ENCODE measurements around the gene NCOA3. TPM values are rescaled to one million over a fixed set of nuclear protein-coding genes. Genes with fewer than 3 reads are reported as not detected.
"Not testable (repeated sequence)": the region's sequence is repeated elsewhere in the genome, so short reads cannot be mapped to it uniquely, and the experiment has no call there.

The NCOA3 gene
- total and polyA plus RNA-seq, 2 experiments from 2014 or later, result 6.7 to 16.2 TPM

- no peak for TF ChIP-seq CTCF (IDR thresholded peaks at IDR 0.05; ENCODE audit: low read depth, low read length)
- H3K4me3 ChIP-seq, result no peak overlapping the region
- peak in 1 of 2 donors; percentile 29 for DNase-seq (ENCODE audit: low read depth in 1 of 2, low spot score in 1 of 2)
- H3K27me3 ChIP-seq, result no peaks in the 10 kb centered on the region
- no peak overlapping the region for H3K27ac ChIP-seq
- no peaks in the 10 kb centered on the region for H3K9me3 ChIP-seq (ENCODE audit: low read depth)
- peaks cover 10% of the 10 kb centered on the region for H3K4me1 ChIP-seq (ENCODE audit: low read depth)
- no peaks in the 10 kb centered on the region for H3K36me3 ChIP-seq
These were observed 50.2 kb downstream of the NCOA3 start for GRCh38 chr20:47551841-47552240.

- DNase-seq (ENCODE audit: low read depth in 1 of 2, low spot score in 1 of 2), result no peak
- Histone ChIP-seq H3K36me3 (no peaks in the 10 kb centered on the region), H3K4me3 (no peak overlapping the region), H3K27me3 (no peaks in the 10 kb centered on the region), H3K27ac (no peak overlapping the region), H3K9me3 (ENCODE audit: low read depth) (no peaks in the 10 kb centered on the region), H3K4me1 (ENCODE audit: low read depth) (peaks cover 10% of the 10 kb centered on the region)
- TF ChIP-seq CTCF (IDR thresholded peaks at IDR 0.05; ENCODE audit: low read depth, low read length), result no peak
These were observed 51.3 kb downstream of the NCOA3 start for GRCh38 chr20:47552996-47553395.

- DNase-seq (ENCODE audit: low read depth in 1 of 2, low spot score in 1 of 2); H3K9me3 ChIP-seq (ENCODE audit: low read depth); H3K27me3 ChIP-seq; H3K4me3 ChIP-seq; H3K27ac ChIP-seq; H3K36me3 ChIP-seq: not testable (repeated sequence)
- peaks cover 11% of the 10 kb centered on the region for H3K4me1 ChIP-seq (ENCODE audit: low read depth)
These were observed 52.0 kb downstream of the NCOA3 start for GRCh38 chr20:47553594-47554235.

- not testable (repeated sequence) for H3K36me3 ChIP-seq; H3K4me3 ChIP-seq; H3K27ac ChIP-seq; H3K27me3 ChIP-seq; DNase-seq (ENCODE audit: low read depth in 1 of 2, low spot score in 1 of 2); H3K9me3 ChIP-seq (ENCODE audit: low read depth)
- peaks cover 14% of the 10 kb centered on the region for H3K4me1 ChIP-seq (ENCODE audit: low read depth)
These were observed 52.6 kb downstream of the NCOA3 start for GRCh38 chr20:47554283-47554682.

- Histone ChIP-seq H3K9me3 (ENCODE audit: low read depth) (no peaks in the 10 kb centered on the region), H3K4me1 (ENCODE audit: low read depth) (peaks cover 10% of the 10 kb centered on the region), H3K4me3 (no peak overlapping the region), H3K36me3 (no peaks in the 10 kb centered on the region), H3K27me3 (no peaks in the 10 kb centered on the region), H3K27ac (no peak overlapping the region)
- DNase-seq (ENCODE audit: low read depth in 1 of 2, low spot score in 1 of 2), result no peak
- TF ChIP-seq CTCF (IDR thresholded peaks at IDR 0.05; ENCODE audit: low read depth, low read length), result no peak
These were observed 55.5 kb downstream of the NCOA3 start for GRCh38 chr20:47557218-47557617.

- no peak overlapping the region for H3K4me3 ChIP-seq
- no peaks in the 10 kb centered on the region for H3K9me3 ChIP-seq (ENCODE audit: low read depth)
- peaks cover 10% of the 10 kb centered on the region for H3K4me1 ChIP-seq (ENCODE audit: low read depth)
- no peak for DNase-seq (ENCODE audit: low read depth in 1 of 2, low spot score in 1 of 2)
- no peaks in the 10 kb centered on the region for H3K36me3 ChIP-seq
- H3K27ac ChIP-seq, result no peak overlapping the region
- H3K27me3 ChIP-seq, result no peaks in the 10 kb centered on the region
- TF ChIP-seq CTCF (IDR thresholded peaks at IDR 0.05; ENCODE audit: low read depth, low read length), result no peak
These were observed 56.1 kb downstream of the NCOA3 start for GRCh38 chr20:47557791-47558190.

Data from cardiac muscle cell (in vitro differentiated cells and primary cell).